Activated CD4-positive, alpha-beta memory T cell treated with anti-CD3 and anti-CD28 coated beads, Interleukin-2, amount 10 ng/mL, durations not matched to agents 7 days and 5 days (primary cell): ENCODE data around the gene ZRANB2. TPM values are rescaled to one million over a fixed set of nuclear protein-coding genes. Genes with fewer than 3 reads are reported as not detected.
A peak's percentile ranks its signal among the peaks of the same experiment; 100 is the strongest.

ENCODE experiments used
- CTCF ChIA-PET: fragments of 350-600 bp; sonication (Branson Sonifier 250); formaldehyde crosslinking; loops from one replicate; lab custom pipeline; 2021; ENCODE audit warnings: antibody characterized with exemption, inconsistent platforms; lab: Charles Lee
- POLR2A ChIA-PET: fragments of 350-600 bp; sonication (Branson Sonifier 250); formaldehyde crosslinking; loops from one replicate; lab custom pipeline; 2021; ENCODE audit warnings: antibody characterized with exemption; lab: Charles Lee
- DNase-seq: peaks from one replicate; pipeline ENCODE4 v3.0.0-alpha.2; 2020
- H3K27ac Mint-ChIP-seq: one replicate; pipeline ENCODE4 v1.8.0; 2021; ENCODE audit warnings: mild to moderate bottlenecking, mixed read lengths
- H3K27me3 Mint-ChIP-seq: one replicate; pipeline ENCODE4 v1.8.0; 2021; ENCODE audit warnings: mixed read lengths
- H3K36me3 Mint-ChIP-seq: one replicate; pipeline ENCODE4 v1.8.0; 2021; ENCODE audit warnings: low read depth, mixed read lengths
- H3K4me1 Mint-ChIP-seq: one replicate; pipeline ENCODE4 v1.8.0; 2021; ENCODE audit warnings: mixed read lengths
- H3K4me3 Mint-ChIP-seq: one replicate; pipeline ENCODE4 v1.8.0; 2021; ENCODE audit warnings: mild to moderate bottlenecking, mixed read lengths
- H3K9me3 Mint-ChIP-seq: one replicate; pipeline ENCODE4 v1.8.0; 2021; ENCODE audit warnings: mixed read lengths
- total RNA-seq, 2 experiments: library from RNA; stranded (reverse); gene quantifications; one replicate each; pipeline ENCODE4 v1.2.3, GENCODE V29; 2021

The ZRANB2 gene
- total RNA-seq, 2 experiments from 2014 or later, result 120 to 122 TPM

GRCh38 chr1:71087713-71088112 is 6.9 kb upstream of the ZRANB2 start:
- no peaks in the 10 kb centered on the region for H3K9me3 Mint-ChIP-seq
- DNase-seq, result no peak
- CTCF ChIA-PET, result interaction anchor here (0.6 kb wide), 1 partner anchor 925 kb away, joined by 4 read pairs; no protein-coding TSS in a partner anchor
- H3K4me3 Mint-ChIP-seq, result no peak overlapping the region
- POLR2A ChIA-PET, result no interaction called here
- H3K36me3 Mint-ChIP-seq, result no peaks in the 10 kb centered on the region
- no peak overlapping the region for H3K27ac Mint-ChIP-seq
- H3K4me1 Mint-ChIP-seq, result no peaks in the 10 kb centered on the region
- peaks cover 15% of the 10 kb centered on the region for H3K27me3 Mint-ChIP-seq

DNA sequence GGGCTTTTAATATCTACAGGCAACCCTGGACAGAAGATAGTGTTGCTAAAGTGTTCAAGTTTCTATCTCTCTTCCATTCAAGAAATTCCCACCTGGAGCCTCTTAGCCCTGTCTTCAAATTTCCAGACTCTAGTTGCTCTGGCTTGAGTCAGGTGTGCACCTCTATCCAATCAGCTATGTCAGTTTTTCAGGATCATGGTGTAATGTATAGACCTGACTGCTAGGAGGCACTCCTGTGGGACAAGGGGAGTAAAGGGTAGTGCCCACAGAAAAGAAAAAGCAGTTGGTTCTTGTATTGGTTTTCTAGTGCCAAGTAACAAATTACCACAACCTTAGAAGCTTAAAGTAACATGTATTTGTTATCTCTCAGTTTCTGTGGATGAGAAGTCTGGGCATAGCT is 6.2 kb upstream of the ZRANB2 start:
- POLR2A ChIA-PET, result no interaction called here
- Mint-ChIP-seq H3K36me3 (no peaks in the 10 kb centered on the region), H3K27me3 (peaks cover 15% of the 10 kb centered on the region), H3K27ac (no peak overlapping the region), H3K4me3 (no peak overlapping the region), H3K9me3 (no peaks in the 10 kb centered on the region), H3K4me1 (peaks cover 1% of the 10 kb centered on the region)
- DNase-seq, result no peak
- CTCF ChIA-PET, result interaction anchor here (0.6 kb wide), 1 partner anchor 924 kb away, joined by 4 read pairs; no protein-coding TSS in a partner anchor

GRCh38 chr1:71086331-71086730 is 5.5 kb upstream of the ZRANB2 start:
- CTCF ChIA-PET, result no interaction called here
- H3K27ac Mint-ChIP-seq, result no peak overlapping the region

DNA sequence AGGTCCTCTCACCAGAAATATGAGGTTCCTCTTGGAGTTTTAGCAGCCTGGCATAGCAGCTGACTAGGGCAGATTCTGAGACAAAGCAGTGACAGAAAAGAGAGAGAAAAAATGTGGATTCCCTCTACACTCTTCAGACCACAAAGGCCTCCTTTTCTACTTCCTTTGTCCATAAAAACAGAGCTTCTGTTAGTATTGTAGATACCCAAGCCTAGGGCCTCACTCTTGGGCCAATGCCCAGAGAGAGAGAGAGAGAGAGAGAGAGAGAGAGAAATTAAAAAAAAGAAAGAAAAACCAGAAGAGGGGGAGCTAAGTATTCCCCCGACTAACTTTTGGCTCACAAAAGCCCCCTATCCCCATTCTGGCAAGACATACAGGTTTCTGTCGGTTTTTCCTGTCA is 2.4 kb upstream of the ZRANB2 start:
- CTCF ChIA-PET, result no interaction called here

More at GRCh38 chr1:71086331-71086730, 5.5 kb upstream of the ZRANB2 start:
- H3K4me3 Mint-ChIP-seq, result no peak overlapping the region
- peaks cover 2% of the 10 kb centered on the region for H3K9me3 Mint-ChIP-seq
- H3K4me1 Mint-ChIP-seq, result peaks cover 8% of the 10 kb centered on the region
- no peaks in the 10 kb centered on the region for H3K36me3 Mint-ChIP-seq
- DNase-seq, result no peak
- POLR2A ChIA-PET, result no interaction called here
- H3K27me3 Mint-ChIP-seq, result peaks cover 15% of the 10 kb centered on the region

GRCh38 chr1:71081697-71082080 is 854 bp upstream of the ZRANB2 start:
- Mint-ChIP-seq H3K9me3 (peaks cover 2% of the 10 kb centered on the region), H3K27ac (peak overlapping the region; percentile 99), H3K27me3 (peaks cover 13% of the 10 kb centered on the region), H3K4me1 (peaks cover 27% of the 10 kb centered on the region), H3K36me3 (peaks cover 20% of the 10 kb centered on the region), H3K4me3 (peak overlapping the region; percentile 99)
- no peak for DNase-seq
- ChIA-PET POLR2A (interaction anchor here (1.2 to 2.1 kb wide), 8 partner anchors 9 to 876 kb away, joined by 3 to 22 read pairs (median 10); partner anchors contain the start of genes ANKRD13C, CTH and LRRC40), CTCF (interaction anchor here (0.6 to 1.8 kb wide), 6 partner anchors 8 to 115 kb away, joined by 3 to 9 read pairs (median 3); no protein-coding TSS in a partner anchor)

More for the DNA sequence above, 2.4 kb upstream of the ZRANB2 start:
- POLR2A ChIA-PET, result interaction anchor here (0.5 kb wide), 1 partner anchor 863 kb away, joined by 3 read pairs; no protein-coding TSS in a partner anchor
- peaks cover 19% of the 10 kb centered on the region for H3K4me1 Mint-ChIP-seq
- no peak overlapping the region for H3K4me3 Mint-ChIP-seq
- peaks cover 11% of the 10 kb centered on the region for H3K36me3 Mint-ChIP-seq
- no peak overlapping the region for H3K27ac Mint-ChIP-seq
- no peak for DNase-seq
- H3K9me3 Mint-ChIP-seq, result peaks cover 2% of the 10 kb centered on the region
- H3K27me3 Mint-ChIP-seq, result peaks cover 13% of the 10 kb centered on the region

- ChIA-PET POLR2A (interaction anchor here (0.7 to 2.1 kb wide), 9 partner anchors 8 to 875 kb away, joined by 3 to 22 read pairs (median 9); partner anchors contain the start of genes ANKRD13C, CTH, LRRC40 and SRSF11), CTCF (interaction anchor here (0.7 to 1.8 kb wide), 6 partner anchors 8 to 859 kb away, joined by 3 to 9 read pairs (median 4); partner anchors contain the start of gene SRSF11)
- Mint-ChIP-seq H3K9me3 (peaks cover 2% of the 10 kb centered on the region), H3K4me1 (peaks cover 40% of the 10 kb centered on the region), H3K27me3 (peaks cover 10% of the 10 kb centered on the region), H3K4me3 (peak overlapping the region; percentile 99), H3K36me3 (peaks cover 34% of the 10 kb centered on the region), H3K27ac (peak overlapping the region; percentile 99)
- DNase-seq, result no peak
Measured at GRCh38 chr1:71080230-71080738, 551 bp downstream of the ZRANB2 start.

- peaks cover 61% of the 10 kb centered on the region for H3K4me1 Mint-ChIP-seq
- H3K9me3 Mint-ChIP-seq, result no peaks in the 10 kb centered on the region
- DNase-seq, result no peak
- no peaks in the 10 kb centered on the region for H3K27me3 Mint-ChIP-seq
- peaks cover 75% of the 10 kb centered on the region for H3K36me3 Mint-ChIP-seq
- H3K27ac Mint-ChIP-seq, result peak overlapping the region; percentile 61
- ChIA-PET POLR2A (interaction anchor here (0.9 kb wide), 1 partner anchor 10 kb away, joined by 3 read pairs; no protein-coding TSS in a partner anchor), CTCF (interaction anchor here (0.6 to 0.7 kb wide), 2 partner anchors 11 to 491 kb away, joined by 3 read pairs; no protein-coding TSS in a partner anchor)
- H3K4me3 Mint-ChIP-seq, result no peak overlapping the region
Measured at GRCh38 chr1:71074681-71075080, 6.2 kb downstream of the ZRANB2 start.

- Mint-ChIP-seq H3K27ac (no peak overlapping the region), H3K4me3 (no peak overlapping the region), H3K27me3 (no peaks in the 10 kb centered on the region), H3K9me3 (no peaks in the 10 kb centered on the region), H3K4me1 (peaks cover 58% of the 10 kb centered on the region), H3K36me3 (peaks cover 74% of the 10 kb centered on the region)
- ChIA-PET POLR2A (interaction anchor here (2.3 kb wide), 1 partner anchor 9 kb away, joined by 10 read pairs; the partner anchor contains the start of gene ZRANB2), CTCF (interaction anchor here (1.0 kb wide), 1 partner anchor 9 kb away, joined by 3 read pairs; the partner anchor contains the start of gene ZRANB2)
- DNase-seq, result no peak
Measured at GRCh38 chr1:71072273-71072672, 8.6 kb downstream of the ZRANB2 start.

DNA sequence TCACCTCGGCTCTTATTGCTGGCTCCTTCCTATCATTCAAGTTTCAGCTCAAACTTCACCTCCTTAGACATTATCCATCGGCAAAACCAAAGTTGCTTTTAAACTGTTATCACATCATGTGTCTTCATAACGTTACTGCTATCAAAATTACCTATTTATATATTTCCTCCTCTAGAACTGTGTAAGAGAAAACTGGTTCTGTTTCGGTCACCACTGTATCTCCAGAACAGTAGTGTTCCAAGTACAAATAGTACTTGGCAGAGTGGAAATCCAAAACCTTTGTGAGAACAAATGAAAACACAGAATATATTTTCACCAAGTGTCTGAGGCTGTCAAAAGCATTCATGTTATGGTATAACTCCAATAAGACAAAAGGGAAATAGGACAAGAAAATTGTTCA is 9.1 kb downstream of the ZRANB2 start:
- ChIA-PET CTCF (interaction anchor here (1.0 kb wide), 1 partner anchor 9 kb away, joined by 3 read pairs; the partner anchor contains the start of gene ZRANB2), POLR2A (interaction anchor here (2.3 kb wide), 1 partner anchor 10 kb away, joined by 10 read pairs; the partner anchor contains the start of gene ZRANB2)
- peaks cover 75% of the 10 kb centered on the region for H3K36me3 Mint-ChIP-seq
- no peaks in the 10 kb centered on the region for H3K27me3 Mint-ChIP-seq
- H3K4me1 Mint-ChIP-seq, result peaks cover 58% of the 10 kb centered on the region
- DNase-seq, result no peak
- H3K9me3 Mint-ChIP-seq, result no peaks in the 10 kb centered on the region
- peak overlapping the region; percentile 3 for H3K27ac Mint-ChIP-seq
- H3K4me3 Mint-ChIP-seq, result no peak overlapping the region

DNA sequence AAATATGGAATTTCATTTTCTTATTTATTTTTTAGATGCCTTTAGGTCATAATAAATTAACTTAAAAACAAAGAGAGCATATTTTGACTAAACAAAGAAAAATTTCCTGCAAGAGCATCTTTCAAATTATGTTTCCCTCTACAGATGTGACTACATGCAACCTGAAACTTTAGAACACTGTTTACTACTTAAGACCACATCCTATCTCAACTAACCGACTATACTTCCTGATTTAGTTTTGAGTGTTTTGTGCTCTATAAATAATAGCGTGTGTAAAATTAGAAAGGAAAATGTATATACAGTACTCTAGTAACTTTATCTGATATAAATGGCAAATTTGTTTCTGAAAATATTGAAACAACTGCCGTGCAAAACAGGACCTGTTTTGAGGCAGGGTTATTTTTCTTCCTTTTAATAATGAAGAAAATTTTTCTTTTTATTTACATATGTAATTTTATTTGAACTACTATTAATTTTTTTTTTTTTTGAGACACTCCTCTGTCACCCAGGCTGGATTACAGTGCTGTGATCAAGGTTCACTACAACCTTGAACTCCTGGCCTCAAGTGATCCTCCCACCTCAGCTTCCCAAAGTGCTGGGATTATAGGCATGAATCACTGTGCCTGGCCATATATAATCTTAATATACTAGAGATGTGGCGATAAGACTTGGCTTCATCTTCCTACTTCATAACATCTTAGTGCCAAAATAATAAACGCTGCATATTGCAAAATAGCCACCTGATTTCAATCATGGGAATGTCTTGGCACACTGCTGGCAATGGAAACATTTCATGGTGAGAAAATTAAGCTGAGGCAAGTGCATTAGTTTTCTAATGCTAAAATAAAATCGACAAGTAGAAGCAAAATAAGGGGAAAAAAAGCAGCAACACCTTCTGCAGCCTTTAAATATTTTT is 12.3 kb downstream of the ZRANB2 start:
- H3K36me3 Mint-ChIP-seq, result peaks cover 70% of the 10 kb centered on the region
- H3K27ac Mint-ChIP-seq, result peak overlapping the region; percentile 70
- H3K4me3 Mint-ChIP-seq, result peak overlapping the region; percentile 45
- no peak for DNase-seq
- CTCF ChIA-PET, result interaction anchor here (1.5 kb wide), 1 partner anchor 12 kb away, joined by 4 read pairs; the partner anchor contains the start of gene ZRANB2
- H3K27me3 Mint-ChIP-seq, result no peaks in the 10 kb centered on the region
- peaks cover 36% of the 10 kb centered on the region for H3K4me1 Mint-ChIP-seq
- no peaks in the 10 kb centered on the region for H3K9me3 Mint-ChIP-seq
- POLR2A ChIA-PET, result interaction anchor here (1.4 to 1.8 kb wide), 2 partner anchors 9 to 12 kb away, joined by 7 to 8 read pairs; partner anchors contain the start of gene ZRANB2

- H3K4me1 Mint-ChIP-seq, result peaks cover 2% of the 10 kb centered on the region
- no peak overlapping the region for H3K27ac Mint-ChIP-seq
- H3K4me3 Mint-ChIP-seq, result no peak overlapping the region
- CTCF ChIA-PET, result no interaction called here
- peaks cover 24% of the 10 kb centered on the region for H3K36me3 Mint-ChIP-seq
- POLR2A ChIA-PET, result no interaction called here
- no peaks in the 10 kb centered on the region for H3K9me3 Mint-ChIP-seq
- no peak for DNase-seq
- H3K27me3 Mint-ChIP-seq, result peaks cover 10% of the 10 kb centered on the region
Measured at GRCh38 chr1:71054791-71055190, 26.0 kb downstream of the ZRANB2 start.

GRCh38 chr1:71054281-71054731 is 26.5 kb downstream of the ZRANB2 start:
- DNase-seq, result no peak
- peaks cover 3% of the 10 kb centered on the region for H3K4me1 Mint-ChIP-seq
- ChIA-PET POLR2A (no interaction called here), CTCF (no interaction called here)
- peaks cover 11% of the 10 kb centered on the region for H3K27me3 Mint-ChIP-seq
- H3K36me3 Mint-ChIP-seq, result peaks cover 22% of the 10 kb centered on the region
- H3K4me3 Mint-ChIP-seq, result no peak overlapping the region
- no peaks in the 10 kb centered on the region for H3K9me3 Mint-ChIP-seq
- no peak overlapping the region for H3K27ac Mint-ChIP-seq
